Right lung (tissue), 5 donors: Measurements from ENCODE around the gene PLA2G15. TPM values are rescaled to one million over a fixed set of nuclear protein-coding genes. Genes with fewer than 3 reads are reported as not detected.

Experiments
- DNase-seq, 2 donors: peaks; one replicate each; pipeline ENCODE4 v3.0.0-alpha.2; 2013
- polyA plus RNA-seq, 5 donors: library from polyadenylated mRNA; unstranded; fragments of 120-200 nt; gene quantifications; one replicate each; pipeline versions ENCODE4 v1.2.1 to v1.2.3, GENCODE V29; 2013; ENCODE audit warnings: inconsistent platforms in 1 of 5, low replicate concordance in 1 of 5; ENCODE audit not compliant: insufficient read length in 5 of 5, insufficient read depth in 1 of 5

The PLA2G15 gene
- polyA plus RNA-seq, 5 donors, result 10.0 to 14.0 (median 11.0) TPM

- no peak for DNase-seq
These were observed 51.5 kb downstream of the PLA2G15 start for GRCh38 chr16:68296693-68297092.

- no peak for DNase-seq
These were observed 52.7 kb downstream of the PLA2G15 start for GRCh38 chr16:68297908-68298307.

- no peak for DNase-seq
These were observed 53.1 kb downstream of the PLA2G15 start for GRCh38 chr16:68298312-68298711.

GRCh38 chr16:68298907-68299561 is 53.9 kb downstream of the PLA2G15 start:
- DNase-seq, result no peak

GRCh38 chr16:68299571-68300453 is 54.6 kb downstream of the PLA2G15 start:
- DNase-seq, result no peak

GRCh38 chr16:68300734-68301459 is 55.7 kb downstream of the PLA2G15 start:
- no peak for DNase-seq

- DNase-seq, result no peak
These were observed 61.5 kb downstream of the PLA2G15 start for GRCh38 chr16:68306633-68307032.

GRCh38 chr16:68309799-68310198 is 64.6 kb downstream of the PLA2G15 start:
- no peak for DNase-seq

GRCh38 chr16:68310437-68310773 is 65.2 kb downstream of the PLA2G15 start:
- DNase-seq, result no peak

Other genes with a start within 250 kb of the PLA2G15 start
- 1 to 10 TPM; 1.9 to 3.0 (median 2.3) TPM for gene DPEP2, start 245.9 kb upstream of the PLA2G15 start, polyA plus RNA-seq
- gene DPEP2NB, start 229.5 kb upstream of the PLA2G15 start, polyA plus RNA-seq, result not detected
- 1 to 10 TPM; 5.1 to 7.6 (median 6.8) TPM for gene DDX28, start 222.1 kb upstream of the PLA2G15 start, polyA plus RNA-seq
- 10 to 100 TPM; 13.8 to 17.9 (median 14.4) TPM for gene DUS2, start 222.1 kb upstream of the PLA2G15 start, polyA plus RNA-seq
- gene NFATC3, start 160.0 kb upstream of the PLA2G15 start, polyA plus RNA-seq, result 10 to 100 TPM; 29.8 to 42.9 (median 40.5) TPM
- gene ESRP2, start 9.2 kb upstream of the PLA2G15 start, polyA plus RNA-seq, result 10 to 100 TPM; 42.5 to 64.9 (median 49.6) TPM
- gene SLC7A6, start 19.2 kb downstream of the PLA2G15 start, polyA plus RNA-seq, result 10 to 100 TPM in 4 of 5 donors, 1 to 10 TPM in 1; 10.0 to 13.3 (median 11.9) TPM
- 10 to 100 TPM; 19.8 to 25.0 (median 21.7) TPM for gene SLC7A6OS, start 65.6 kb downstream of the PLA2G15 start, polyA plus RNA-seq
- gene PRMT7, start 65.6 kb downstream of the PLA2G15 start, polyA plus RNA-seq, result 10 to 100 TPM; 50.9 to 66.9 (median 53.9) TPM
- gene SMPD3, start 203.1 kb downstream of the PLA2G15 start, polyA plus RNA-seq, result 1 to 10 TPM; 1.9 to 4.4 (median 3.5) TPM